Mononuclear cell (primary cell): Measurements from ENCODE around the gene ALG14. TPM values are rescaled to one million over a fixed set of nuclear protein-coding genes. Genes with fewer than 3 reads are reported as not detected.

Experiments
- H3K27me3 ChIP-seq: 2 replicates; pipeline ENCODE4 v1.6.0; 2011; ENCODE audit warnings: low read length, control low read depth; ENCODE audit not compliant: insufficient read depth
- H3K4me1 ChIP-seq: 2 replicates; pipeline ENCODE4 v1.5.1; 2011; ENCODE audit warnings: mild to moderate bottlenecking, low read length, control low read depth; ENCODE audit not compliant: insufficient read depth
- H3K4me3 ChIP-seq: 2 replicates; pipeline ENCODE4 v1.5.1; 2011; ENCODE audit warnings: mild to moderate bottlenecking, low read length, moderate library complexity
- H3K9me3 ChIP-seq: 2 replicates; pipeline ENCODE4 v1.5.1; 2011; ENCODE audit warnings: low read depth, mild to moderate bottlenecking, control low read depth, low read length
- total RNA-seq: library from RNA; depleted of rRNA; stranded (reverse); fragments of >200 nt; gene quantifications from one replicate; pipeline ENCODE4 v1.2.3, GENCODE V29; 2012

The ALG14 gene
- total RNA-seq, 1 donor: 0.21 TPM

DNA sequence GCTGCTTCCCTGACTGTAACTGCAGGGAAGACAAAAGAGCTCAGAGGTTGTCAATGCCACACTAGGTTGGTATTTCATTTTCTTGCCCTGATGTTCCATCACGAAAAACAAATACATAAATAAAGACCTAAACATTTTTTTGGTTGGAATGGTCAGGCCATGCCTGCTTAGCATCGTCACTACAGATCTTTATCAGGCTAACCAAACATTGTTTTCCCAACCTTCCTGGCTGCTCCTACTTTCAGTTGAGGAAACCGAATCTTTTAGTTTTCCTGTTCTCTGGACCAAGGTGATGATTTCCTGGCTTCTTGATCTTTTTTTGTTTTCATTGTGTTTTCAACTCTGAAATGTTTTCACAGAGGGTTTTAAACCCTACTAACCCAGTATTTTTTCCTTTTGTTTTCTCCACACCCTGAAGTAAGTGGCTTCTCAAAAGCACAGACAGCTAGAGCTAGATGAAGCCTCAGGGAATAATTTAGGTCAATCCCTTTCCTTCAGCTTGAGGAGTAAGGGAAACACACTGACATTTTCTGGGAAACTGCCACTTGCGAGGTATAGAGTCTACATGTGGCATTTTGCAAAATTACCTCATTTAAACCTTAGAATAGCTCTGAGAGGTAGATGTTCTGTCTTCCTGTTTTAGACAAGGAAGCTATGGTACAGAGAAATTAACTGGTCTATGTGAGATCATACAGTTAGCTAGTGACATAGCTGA lies 78.7 kb downstream of the ALG14 start:
- H3K4me3 ChIP-seq: no peak overlapping the region
- H3K9me3 ChIP-seq: no peaks in the 10 kb centered on the region

DNA sequence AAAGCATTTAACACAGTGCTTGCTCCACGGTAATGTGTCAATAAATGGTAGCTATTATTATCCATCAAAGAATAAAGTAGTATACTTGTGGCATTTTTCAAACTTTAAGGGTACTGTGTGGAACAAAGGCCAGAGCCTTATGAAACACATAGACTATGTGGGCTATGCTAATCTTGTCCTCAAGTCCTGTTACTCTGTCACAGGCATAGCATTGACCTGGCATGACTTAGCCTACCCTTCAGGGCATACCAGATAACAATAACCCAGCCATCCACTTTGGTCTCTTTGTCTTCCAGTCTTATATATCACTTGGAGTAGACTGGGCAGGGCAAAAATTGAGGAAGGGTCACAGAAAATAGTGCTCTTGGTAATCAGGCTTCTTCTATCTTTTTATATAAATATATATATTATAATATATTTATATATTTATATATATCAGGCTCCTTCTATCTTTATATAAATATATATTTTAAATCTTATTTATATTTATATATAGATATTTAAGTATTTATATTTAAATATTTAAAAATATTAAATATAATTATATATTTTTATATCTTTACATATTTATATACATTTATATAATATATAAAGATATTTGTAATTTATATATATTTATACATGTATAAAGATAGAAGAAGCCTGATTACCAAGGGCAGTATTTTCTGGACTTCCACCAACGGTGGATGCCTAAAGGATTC lies 79.7 kb downstream of the ALG14 start:
- no peaks in the 10 kb centered on the region for H3K4me1 ChIP-seq
- H3K27me3 ChIP-seq: no peaks in the 10 kb centered on the region
- H3K4me3 ChIP-seq: no peak overlapping the region
- H3K9me3 ChIP-seq: no peaks in the 10 kb centered on the region

More for the DNA sequence above, 78.7 kb downstream of the ALG14 start:
- H3K27me3 ChIP-seq: no peaks in the 10 kb centered on the region
- no peaks in the 10 kb centered on the region for H3K4me1 ChIP-seq

DNA sequence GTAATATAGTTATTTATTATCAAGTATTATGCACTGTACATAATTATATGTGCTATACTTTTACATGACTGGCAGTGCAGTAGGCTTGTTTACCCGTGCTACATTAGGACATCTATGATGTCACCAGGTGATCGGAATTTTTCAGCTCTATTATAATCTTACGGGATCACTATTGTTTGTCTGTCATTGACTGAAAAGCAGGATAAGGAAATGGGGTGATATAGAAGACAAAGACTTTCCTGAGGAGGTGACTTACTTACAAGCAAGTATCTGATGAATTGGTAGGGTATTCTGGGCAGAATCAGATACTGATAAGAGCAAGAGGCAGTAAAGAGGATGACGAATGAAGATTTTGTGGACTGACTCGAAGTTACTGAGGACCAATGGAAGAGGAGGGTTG lies 80.6 kb downstream of the ALG14 start:
- H3K9me3 ChIP-seq: no peaks in the 10 kb centered on the region
- H3K27me3 ChIP-seq: no peaks in the 10 kb centered on the region
- no peaks in the 10 kb centered on the region for H3K4me1 ChIP-seq
- no peak overlapping the region for H3K4me3 ChIP-seq

DNA sequence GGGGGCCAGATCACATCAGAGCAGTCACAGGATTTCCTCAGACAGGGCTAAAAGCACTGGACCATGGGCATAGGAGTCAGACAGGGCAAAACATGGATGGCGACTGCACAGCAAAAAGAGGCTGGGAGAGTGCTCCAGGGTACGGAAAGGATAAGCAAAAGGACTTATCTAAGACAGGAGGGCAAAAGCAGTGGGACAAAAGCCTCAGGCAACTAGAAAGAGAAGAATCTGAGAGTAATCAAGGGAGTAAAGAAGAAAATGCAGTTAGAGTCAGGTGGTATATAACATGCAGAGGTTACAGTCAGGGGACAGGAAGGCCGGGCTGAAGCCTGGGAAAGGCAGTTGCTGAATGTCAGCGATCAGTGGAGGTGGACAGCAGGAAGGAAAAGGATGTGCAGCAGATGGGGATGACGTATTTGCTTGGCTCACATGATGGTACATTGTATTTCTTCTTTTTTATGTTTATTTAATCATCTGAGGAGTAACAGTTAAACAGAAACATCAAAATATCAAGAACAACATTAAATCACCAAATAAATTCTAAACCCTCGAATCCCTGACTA lies 82.8 kb downstream of the ALG14 start:
- no peak overlapping the region for H3K4me3 ChIP-seq
- H3K4me1 ChIP-seq: no peaks in the 10 kb centered on the region
- H3K9me3 ChIP-seq: no peaks in the 10 kb centered on the region
- no peaks in the 10 kb centered on the region for H3K27me3 ChIP-seq

DNA sequence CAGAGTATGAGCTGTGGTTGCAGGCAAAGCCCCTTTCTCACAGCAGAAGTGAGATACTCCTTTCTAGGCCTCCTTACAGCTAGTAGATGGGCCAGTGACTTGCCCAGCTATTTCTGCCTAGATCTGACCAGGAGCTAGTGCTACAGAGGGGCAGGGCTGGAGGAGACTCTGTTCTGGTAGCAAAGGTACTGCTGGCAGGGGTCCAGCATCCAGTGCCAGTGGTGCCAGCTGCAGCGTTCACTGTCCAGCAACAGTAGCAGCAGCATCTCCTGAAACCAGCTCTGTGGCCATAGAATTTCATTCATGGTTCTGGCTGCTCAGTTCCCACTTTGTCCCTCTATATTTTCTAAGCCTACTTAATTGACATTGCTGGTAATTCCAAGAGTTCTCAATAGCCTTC lies 83.4 kb downstream of the ALG14 start:
- Histone ChIP-seq H3K9me3 (no peaks in the 10 kb centered on the region), H3K27me3 (no peaks in the 10 kb centered on the region), H3K4me1 (no peaks in the 10 kb centered on the region), H3K4me3 (no peak overlapping the region)

DNA sequence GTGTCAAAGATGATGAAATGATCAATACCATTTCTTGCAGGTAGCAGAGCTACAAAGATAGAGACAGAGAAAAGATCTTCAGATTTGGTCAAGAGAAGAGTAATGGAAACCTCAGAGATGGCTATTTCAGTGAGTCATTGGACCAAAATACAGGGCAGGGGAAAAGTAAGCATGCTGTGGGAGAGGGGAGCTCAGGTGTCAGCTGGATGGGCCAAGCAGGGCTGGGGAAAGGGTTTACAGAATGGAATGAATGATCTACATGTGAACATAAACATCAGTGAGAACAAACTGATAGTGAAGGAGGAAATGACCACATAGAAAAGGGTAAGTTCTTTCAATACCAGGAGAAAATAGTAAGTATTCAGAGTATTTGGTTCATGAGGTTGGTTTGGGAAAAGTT lies 84.4 kb downstream of the ALG14 start:
- no peaks in the 10 kb centered on the region for H3K9me3 ChIP-seq
- no peak overlapping the region for H3K4me3 ChIP-seq
- no peaks in the 10 kb centered on the region for H3K4me1 ChIP-seq
- H3K27me3 ChIP-seq: no peaks in the 10 kb centered on the region

DNA sequence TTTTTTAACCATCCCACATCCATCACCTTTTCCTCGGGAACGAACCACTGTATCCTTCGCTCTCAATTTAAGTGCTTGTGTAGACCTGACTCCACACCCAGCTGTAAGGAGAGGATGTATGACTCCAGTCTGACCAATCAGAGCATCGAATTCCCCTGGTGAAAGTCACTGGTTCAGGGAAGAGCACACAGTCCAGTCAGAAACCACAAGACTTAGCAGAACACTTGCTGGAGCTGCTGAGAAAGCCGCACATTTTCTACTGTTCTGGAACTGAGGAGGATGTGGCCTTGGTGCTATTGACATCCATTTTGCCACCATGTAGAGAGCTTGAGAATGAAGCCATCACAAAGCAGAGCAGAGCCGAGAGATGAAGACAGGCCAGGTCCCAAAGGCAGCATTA lies 86.0 kb downstream of the ALG14 start:
- Histone ChIP-seq H3K4me3 (no peak overlapping the region), H3K27me3 (no peaks in the 10 kb centered on the region)

DNA sequence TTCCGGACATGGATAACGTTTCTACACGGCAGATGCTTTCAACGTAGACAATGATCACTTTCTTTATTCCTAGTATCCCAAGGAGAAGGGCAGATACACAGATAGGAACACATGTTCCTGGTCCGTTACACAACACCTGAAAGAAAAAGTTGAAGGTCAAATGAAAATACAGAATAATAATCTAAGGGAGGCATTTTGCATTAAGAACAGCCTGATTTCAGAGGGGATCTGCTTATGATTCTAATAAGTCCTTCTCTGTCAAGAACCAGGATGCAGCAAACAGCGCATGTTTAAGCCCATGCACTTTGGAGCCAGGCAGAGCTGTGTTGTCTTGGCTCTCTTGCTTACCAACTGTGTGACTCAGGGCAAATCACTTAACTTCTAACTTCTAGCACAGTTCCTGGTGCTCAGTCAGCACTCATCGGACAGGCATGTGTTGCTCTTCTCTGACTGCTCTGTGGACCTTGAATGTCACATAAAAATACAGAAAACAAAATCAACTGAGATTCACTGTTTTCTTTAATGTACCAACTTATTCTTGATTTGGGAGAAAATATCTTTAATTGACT lies 89.5 kb downstream of the ALG14 start:
- no peaks in the 10 kb centered on the region for H3K9me3 ChIP-seq
- H3K4me1 ChIP-seq: peaks cover 6% of the 10 kb centered on the region
- no peak overlapping the region for H3K4me3 ChIP-seq
- H3K27me3 ChIP-seq: no peaks in the 10 kb centered on the region

More for the DNA sequence above, 86.0 kb downstream of the ALG14 start:
- no peaks in the 10 kb centered on the region for H3K9me3 ChIP-seq
- no peaks in the 10 kb centered on the region for H3K4me1 ChIP-seq

DNA sequence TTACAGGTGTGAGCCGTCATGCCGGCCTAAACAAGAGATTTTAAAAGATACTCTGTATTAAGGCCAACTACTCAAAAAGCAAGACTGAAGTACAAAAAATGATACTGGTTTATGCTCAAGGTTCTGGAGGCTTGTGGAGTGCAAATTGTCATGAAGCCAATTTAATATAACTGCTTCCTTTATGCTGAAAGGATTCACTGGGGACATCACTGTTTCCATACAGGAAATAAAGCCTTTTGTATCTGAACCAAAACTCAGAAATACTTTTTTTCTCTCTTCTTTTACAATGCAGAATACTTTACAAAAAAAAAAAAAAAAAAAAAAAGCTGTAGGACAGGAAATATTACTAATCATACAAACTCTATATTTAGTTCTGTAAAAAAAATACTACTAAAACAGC lies 90.4 kb downstream of the ALG14 start:
- peaks cover 6% of the 10 kb centered on the region for H3K4me1 ChIP-seq
- no peak overlapping the region for H3K4me3 ChIP-seq
- no peaks in the 10 kb centered on the region for H3K9me3 ChIP-seq
- H3K27me3 ChIP-seq: no peaks in the 10 kb centered on the region

DNA sequence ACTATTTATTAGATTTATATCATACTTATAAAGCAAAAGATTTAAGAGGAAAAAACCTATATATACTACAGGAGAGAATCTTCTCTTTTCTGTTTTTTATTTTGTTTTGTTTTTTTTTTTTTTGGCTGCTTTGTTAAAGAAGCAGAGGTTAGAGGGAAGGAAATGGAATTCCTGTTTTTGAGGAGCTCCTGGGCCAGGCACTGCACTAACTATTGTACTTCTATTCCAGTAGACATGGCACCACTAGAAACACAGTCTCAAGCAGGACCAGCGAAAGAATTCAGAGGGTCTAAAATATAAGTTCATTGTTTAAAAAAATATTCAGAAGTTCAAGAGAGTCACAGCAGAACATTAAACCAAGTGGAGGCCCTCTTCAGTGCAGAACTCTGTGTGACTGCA lies 91.2 kb downstream of the ALG14 start:
- no peaks in the 10 kb centered on the region for H3K27me3 ChIP-seq
- H3K4me3 ChIP-seq: no peak overlapping the region
- H3K4me1 ChIP-seq: peaks cover 6% of the 10 kb centered on the region
- no peaks in the 10 kb centered on the region for H3K9me3 ChIP-seq

DNA sequence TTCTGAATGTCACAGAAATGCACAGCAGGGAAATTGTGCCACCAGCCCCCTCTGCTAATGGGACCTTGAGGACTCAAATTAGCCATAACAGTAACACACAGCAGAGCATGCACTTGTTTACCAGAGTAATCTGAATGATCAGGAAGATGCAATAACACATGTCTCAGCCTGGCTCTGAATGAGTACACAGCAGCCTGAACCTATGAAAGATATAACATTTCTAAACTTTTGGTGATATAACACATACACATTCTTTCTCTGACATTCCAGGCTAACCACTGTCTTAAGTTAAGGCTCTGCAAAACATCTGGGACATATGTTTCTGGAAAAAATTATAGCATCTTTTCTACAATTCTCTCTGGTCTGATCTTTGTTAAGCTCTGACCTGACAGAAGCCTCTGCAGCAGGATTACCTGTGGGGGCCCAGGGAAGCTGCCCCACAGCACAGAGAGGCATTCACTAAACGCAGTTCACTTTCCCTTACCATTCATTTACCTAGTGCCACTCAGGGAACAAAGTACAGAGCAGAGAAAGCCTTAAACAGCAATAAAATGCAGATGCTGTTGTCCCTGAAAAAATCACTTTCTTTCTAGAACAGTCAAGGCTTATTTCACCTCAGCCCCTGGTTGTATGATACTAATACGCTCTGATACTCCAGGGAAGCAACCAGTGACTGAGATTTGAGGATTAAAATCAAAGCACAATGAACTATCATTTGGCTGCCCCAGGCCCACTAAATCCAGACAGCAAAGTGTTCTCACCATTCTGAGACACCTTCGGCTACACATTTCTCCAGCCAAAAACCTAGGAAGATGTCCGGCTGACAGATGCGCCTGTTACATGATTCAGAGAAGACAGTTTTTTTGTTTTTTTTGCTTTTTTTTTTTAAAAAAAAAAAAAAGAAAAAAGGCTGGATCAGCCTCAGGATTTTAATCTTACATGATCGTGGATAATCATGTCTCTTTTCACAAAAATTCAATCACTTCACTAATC lies 91.9 kb downstream of the ALG14 start:
- Histone ChIP-seq H3K4me3 (no peak overlapping the region), H3K4me1 (peaks cover 6% of the 10 kb centered on the region), H3K9me3 (no peaks in the 10 kb centered on the region), H3K27me3 (no peaks in the 10 kb centered on the region)

DNA sequence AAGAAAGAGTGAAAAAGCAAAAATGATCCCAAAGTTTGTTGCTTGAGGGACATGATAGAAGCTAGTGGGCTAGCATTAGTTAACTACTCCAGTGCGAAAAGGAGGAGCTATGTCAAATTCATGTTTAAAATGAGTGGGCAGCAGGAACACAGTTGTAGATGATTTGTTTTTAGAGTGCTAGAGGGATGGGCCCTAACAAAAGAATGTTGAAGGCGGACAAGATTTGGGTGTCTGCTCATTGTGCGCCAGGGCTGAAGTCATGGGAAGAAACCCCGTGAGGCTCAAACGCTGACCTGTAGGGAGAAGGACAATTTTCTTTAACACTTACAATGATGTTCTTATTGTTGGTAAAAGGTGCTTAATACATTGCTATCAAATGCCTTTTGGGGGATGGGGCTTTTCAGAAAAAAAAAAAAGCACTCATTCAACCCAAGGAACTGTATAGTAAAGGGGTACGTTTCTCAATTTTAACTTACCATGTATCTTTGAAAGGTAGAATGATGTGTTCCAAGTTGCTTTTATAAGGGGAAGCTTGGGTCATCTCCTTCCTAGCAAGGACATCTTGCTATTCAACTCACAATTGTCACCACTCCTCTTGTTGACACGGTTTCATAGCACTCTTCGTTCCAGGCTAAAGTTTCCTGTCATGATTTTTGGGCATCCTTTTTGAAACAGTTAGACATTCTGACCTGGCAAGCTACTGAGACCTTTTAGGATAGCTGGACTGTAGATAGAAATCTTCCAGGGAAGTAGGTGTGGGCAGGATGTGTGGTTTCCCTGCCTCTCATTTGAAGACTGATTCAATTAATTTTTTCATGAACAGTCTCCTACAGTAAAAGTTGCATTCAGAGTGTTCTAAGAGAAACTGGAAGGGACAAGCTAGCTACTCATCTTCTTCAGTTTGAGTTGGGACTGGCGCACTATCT lies 92.8 kb downstream of the ALG14 start:
- no peak overlapping the region for H3K4me3 ChIP-seq
- H3K4me1 ChIP-seq: peaks cover 6% of the 10 kb centered on the region
- no peaks in the 10 kb centered on the region for H3K27me3 ChIP-seq
- no peaks in the 10 kb centered on the region for H3K9me3 ChIP-seq

DNA sequence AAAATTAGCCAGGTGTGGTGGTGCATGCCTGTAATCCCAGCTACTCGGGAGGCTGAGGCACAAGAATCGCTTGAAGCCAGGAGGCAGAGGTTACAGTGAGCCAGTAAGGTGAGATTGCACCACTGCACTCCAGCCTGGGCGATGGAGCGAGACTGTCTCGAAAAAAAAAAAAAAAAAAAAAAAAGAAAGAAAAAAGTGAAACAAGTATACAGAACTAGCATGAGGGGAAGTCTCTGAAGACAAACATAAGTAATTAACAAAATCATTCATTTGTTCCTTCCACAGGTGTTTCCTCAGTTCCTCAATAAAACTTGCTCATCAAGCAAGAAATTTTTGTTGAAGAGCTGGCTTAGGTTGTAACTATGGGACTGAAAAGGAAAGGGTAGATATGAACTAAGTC lies 93.6 kb downstream of the ALG14 start:
- no peaks in the 10 kb centered on the region for H3K27me3 ChIP-seq
- H3K4me1 ChIP-seq: peaks cover 6% of the 10 kb centered on the region

DNA sequence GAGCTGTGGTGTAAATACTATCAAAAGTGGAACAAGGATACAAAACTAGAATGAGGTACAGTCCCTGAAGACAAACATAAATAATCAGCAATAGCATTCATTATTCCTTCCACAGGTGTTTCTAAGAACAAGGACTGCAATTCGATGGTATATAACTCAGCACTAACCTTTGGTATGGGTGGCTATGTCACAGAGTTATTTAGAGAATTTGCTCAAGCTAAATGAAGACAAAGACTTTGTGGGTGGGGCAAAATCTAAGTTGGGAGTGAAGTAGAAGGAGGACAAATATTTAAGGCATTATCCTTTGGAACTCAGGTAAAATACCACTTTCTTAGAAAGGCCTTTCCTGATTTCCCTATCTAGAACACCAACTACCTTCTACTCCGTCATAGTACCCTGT lies 94.3 kb downstream of the ALG14 start:
- Histone ChIP-seq H3K9me3 (no peaks in the 10 kb centered on the region), H3K27me3 (no peaks in the 10 kb centered on the region), H3K4me1 (peaks cover 6% of the 10 kb centered on the region), H3K4me3 (no peak overlapping the region)

More for the DNA sequence above, 93.6 kb downstream of the ALG14 start:
- H3K9me3 ChIP-seq: no peaks in the 10 kb centered on the region
- H3K4me3 ChIP-seq: no peak overlapping the region
